Fibroblast of pulmonary artery (primary cell): ENCODE results near the gene TNN.

ENCODE experiments used
- DNase-seq: peaks from one replicate; pipeline ENCODE4 v3.0.0-alpha.2; 2010; ENCODE audit warnings: low read depth
- H3K4me3 ChIP-seq: replicated peaks from 2 replicates; pipeline ENCODE4 v1.5.1; 2011; ENCODE audit warnings: low read depth, mild to moderate bottlenecking, control low read depth, low read length, moderate library complexity
- TF ChIP-seq, protein P1 (sequence below): IDR thresholded peaks from 2 replicates; pipeline ENCODE4 v1.5.1; 2011; ENCODE audit warnings: mild to moderate bottlenecking, control low read depth, low read length, inconsistent platforms; ENCODE audit errors: missing control alignments

TNN gene

DNA sequence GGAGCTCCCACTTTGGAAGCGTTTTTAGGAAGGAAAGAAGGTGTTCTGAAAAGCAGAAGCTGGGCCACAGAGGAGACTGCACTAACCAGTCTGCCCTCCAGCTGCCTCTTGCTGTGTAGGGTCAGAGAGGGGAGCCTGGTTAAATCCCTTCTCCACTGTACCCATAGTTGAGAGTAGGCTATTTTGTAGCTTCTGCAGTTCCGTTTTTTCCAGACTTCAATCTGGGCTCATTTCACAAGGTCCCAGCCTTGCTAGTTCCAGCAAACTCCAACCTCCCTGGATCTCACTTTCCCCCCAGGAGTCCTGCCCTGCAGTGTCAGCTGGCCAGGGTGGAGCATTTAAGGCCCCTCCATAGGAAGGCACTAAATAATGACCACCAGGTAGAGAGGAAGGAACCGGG, 11.0 kb downstream of the TNN start:
- no peak for DNase-seq
- TF ChIP-seq, protein P1, sequence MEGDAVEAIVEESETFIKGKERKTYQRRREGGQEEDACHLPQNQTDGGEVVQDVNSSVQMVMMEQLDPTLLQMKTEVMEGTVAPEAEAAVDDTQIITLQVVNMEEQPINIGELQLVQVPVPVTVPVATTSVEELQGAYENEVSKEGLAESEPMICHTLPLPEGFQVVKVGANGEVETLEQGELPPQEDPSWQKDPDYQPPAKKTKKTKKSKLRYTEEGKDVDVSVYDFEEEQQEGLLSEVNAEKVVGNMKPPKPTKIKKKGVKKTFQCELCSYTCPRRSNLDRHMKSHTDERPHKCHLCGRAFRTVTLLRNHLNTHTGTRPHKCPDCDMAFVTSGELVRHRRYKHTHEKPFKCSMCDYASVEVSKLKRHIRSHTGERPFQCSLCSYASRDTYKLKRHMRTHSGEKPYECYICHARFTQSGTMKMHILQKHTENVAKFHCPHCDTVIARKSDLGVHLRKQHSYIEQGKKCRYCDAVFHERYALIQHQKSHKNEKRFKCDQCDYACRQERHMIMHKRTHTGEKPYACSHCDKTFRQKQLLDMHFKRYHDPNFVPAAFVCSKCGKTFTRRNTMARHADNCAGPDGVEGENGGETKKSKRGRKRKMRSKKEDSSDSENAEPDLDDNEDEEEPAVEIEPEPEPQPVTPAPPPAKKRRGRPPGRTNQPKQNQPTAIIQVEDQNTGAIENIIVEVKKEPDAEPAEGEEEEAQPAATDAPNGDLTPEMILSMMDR: no peak
- H3K4me3 ChIP-seq: no peak overlapping the region

DNA sequence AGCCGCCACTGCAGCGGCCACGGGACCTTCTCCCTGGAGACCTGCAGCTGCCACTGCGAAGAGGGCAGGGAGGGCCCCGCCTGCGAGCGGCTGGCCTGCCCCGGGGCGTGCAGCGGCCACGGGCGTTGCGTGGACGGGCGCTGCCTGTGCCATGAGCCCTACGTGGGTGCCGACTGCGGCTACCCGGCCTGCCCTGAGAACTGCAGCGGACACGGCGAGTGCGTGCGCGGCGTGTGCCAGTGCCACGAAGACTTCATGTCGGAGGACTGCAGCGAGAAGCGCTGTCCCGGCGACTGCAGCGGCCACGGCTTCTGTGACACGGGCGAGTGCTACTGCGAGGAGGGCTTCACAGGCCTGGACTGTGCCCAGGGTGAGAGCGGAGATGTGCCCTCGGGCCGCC, 11.7 kb downstream of the TNN start:
- DNase-seq: no peak
- TF ChIP-seq, protein P1: no peak
- no peak overlapping the region for H3K4me3 ChIP-seq

DNA sequence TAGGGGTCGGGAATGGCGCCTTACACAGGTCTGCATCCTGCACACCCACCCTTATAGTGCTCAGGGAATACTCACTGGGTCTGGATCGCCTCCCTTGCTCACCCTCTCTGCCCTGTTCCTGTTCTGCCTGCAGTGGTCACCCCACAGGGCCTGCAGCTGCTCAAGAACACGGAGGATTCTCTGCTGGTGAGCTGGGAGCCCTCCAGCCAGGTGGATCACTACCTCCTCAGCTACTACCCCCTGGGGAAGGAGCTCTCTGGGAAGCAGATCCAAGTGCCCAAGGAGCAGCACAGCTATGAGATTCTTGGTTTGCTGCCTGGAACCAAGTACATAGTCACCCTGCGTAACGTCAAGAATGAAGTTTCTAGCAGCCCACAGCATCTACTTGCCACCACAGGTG, 12.4 kb downstream of the TNN start:
- no peak overlapping the region for H3K4me3 ChIP-seq
- TF ChIP-seq, protein P1: no peak
- no peak for DNase-seq

DNA sequence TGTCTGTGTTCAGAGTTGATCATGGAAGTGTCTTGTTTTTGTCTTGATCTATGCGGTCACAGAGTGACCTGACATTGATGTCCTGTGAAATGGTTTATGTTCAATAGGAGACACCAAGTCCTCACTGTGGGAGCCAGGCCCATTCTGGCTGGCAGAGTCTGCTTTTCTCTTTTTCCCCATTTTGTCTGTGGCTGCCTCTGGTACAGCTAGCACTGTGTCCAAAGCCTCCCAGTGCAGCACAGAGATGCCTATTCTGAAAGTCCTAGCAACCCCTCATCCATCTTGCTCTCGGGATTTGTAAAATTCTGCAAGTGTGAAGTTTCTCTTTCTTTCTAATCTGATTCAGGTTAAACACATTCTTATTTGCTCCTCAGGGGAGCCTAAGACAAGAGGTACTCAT, 14.3 kb downstream of the TNN start:
- no peak overlapping the region for H3K4me3 ChIP-seq
- TF ChIP-seq, protein P1: no peak
- DNase-seq: no peak

DNA sequence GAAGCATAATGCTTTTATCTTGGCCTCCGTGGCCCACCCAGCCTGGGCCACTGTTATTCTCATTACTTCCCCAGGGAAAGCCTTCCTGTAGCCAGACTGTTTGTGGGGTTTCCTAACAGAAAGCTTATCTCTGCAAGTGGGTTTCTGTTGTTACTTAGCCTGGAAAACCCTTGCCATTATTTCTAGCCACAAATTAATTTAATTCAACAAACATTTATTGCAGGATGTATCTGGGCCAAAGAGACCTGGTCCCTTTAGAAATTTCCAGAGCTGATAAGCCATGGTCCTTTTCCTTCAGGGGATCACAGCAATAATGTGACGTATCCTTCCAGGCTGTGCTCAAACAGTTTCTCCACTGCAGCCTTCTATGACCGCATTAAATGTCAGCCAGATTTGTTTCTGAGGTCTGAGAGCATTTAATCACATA, 20.9 kb downstream of the TNN start:
- TF ChIP-seq, protein P1: no peak
- no peak for DNase-seq
- no peak overlapping the region for H3K4me3 ChIP-seq

DNA sequence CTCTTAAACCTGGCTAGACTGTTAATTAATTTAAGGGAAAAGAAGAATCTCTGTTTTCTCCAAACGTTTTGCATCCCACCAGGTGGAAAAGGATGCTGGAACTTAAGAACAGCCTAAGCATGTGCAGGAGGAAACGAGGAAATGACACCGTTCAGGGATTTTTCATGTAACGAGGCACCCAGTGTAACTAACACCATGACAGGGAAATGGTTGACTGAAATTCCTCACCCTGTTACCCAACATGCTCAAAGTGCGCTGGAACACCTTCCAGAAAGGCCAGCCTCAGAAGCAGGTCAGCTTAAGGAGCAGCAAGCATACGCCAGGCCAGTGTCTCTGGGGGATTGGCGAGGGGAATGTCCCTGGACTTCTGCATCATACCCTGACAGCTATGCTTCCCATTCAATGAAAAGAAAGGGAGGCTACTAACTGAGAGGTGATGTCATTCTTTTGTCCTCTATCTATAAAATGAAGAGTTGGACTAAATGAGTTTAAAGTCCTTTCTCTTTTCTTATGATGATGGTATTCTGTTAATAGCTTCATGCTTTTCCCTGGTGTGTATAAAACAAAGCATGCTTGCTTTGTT, 21.6 kb downstream of the TNN start:
- no peak for DNase-seq
- no peak overlapping the region for H3K4me3 ChIP-seq
- TF ChIP-seq, protein P1: no peak

DNA sequence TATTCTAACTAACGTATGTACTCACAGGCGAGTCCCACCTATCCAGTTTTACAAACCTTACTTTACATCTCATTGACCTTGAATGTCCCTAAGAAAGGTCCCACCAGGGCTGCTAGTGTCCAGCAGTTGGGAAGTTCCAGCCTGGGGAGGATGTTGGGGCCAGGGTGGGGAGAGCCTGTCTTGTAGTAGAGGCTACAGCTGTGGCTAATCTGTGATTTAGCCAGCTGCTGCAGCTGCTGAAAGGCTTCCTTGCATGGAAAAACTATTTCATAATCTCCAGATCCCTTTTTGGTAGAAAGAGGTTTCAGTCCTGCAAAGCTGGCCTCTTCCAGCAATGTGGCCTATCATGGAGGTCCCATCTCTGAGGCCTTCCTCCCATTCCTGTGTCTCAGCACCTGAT, 23.1 kb downstream of the TNN start:
- H3K4me3 ChIP-seq: no peak overlapping the region
- TF ChIP-seq, protein P1: no peak
- no peak for DNase-seq
